HuH-7 (cell line): Measurements from ENCODE around the gene TNIP1.

Experiments
- DNase-seq: peaks from one replicate; pipeline ENCODE4 v3.0.0; 2011; ENCODE audit warnings: low spot score

The TNIP1 gene

GRCh38 chr5:151105561-151105960 is 24.7 kb upstream of the TNIP1 start:
- no peak for DNase-seq

GRCh38 chr5:151104795-151105194 is 24.0 kb upstream of the TNIP1 start:
- DNase-seq, result no peak

DNA sequence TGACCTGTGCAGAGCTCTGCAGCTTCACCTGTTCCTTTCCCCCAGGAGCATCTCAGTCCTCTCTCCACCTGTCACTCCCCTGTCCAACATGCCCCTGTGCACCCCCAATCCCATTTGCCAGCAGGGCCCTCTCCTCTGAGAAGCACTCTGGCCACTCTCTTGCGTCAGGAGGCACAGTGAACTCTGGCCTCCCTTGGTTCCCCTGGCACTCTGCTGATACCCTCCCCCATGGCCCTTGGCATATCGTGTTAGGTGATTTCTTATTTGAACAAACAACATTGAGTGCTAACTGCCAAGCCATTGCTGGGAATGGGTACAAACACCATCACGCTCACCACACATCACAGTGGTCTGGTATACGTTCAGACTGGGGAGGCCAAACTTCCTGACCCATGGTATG is 20.9 kb upstream of the TNIP1 start:
- DNase-seq, result no peak

- no peak for DNase-seq
These were observed 20.3 kb upstream of the TNIP1 start for GRCh38 chr5:151101151-151101550.

GRCh38 chr5:151100681-151101080 is 19.8 kb upstream of the TNIP1 start:
- no peak for DNase-seq

GRCh38 chr5:151098768-151099121 is 17.9 kb upstream of the TNIP1 start:
- DNase-seq, result no peak

DNA sequence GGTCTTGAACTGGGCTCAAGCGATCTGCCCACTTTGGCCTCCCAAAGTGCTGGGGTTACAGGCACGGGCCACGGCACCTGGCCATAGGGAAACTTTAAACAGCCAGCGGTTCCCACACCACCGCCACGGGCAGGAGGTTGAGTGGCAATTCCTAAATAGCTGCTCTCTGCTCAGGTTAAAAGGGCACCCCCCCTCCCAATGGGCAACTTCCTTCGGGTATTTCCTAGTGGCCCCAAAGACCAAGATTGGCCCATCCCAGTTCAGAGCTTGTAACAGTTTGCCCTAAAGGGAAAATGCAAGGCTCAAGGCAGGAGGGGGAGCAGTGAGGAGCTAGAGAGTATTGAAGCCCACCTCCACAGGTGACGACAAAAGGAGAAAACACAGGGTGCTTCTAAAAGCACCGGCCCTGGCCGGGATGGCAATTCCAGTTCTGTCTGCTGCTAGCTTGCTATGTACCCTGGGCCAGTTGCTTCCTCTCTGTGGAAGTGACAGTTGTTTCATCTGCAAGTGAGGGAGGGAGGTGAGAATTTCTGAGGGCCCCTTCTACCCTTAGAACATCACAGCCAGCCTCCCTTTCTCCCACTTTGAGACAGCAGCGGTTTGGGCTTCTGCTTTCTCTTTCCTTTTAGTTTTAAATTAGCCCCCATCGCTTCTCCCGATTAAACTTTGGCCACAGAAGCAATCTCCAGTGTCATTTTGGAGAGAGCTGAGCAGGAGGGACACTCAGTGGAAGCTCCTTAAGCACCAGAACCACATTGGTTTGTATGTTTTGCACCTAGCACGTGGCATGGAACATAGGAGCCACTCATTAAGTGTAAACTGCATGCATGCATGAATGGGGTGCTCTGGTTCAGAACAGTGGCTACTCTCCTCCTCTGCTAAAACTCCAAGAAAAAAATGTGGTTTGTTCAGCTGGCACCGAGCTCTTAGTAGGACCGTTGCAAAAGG is 17.3 kb upstream of the TNIP1 start:
- DNase-seq, result no peak

DNA sequence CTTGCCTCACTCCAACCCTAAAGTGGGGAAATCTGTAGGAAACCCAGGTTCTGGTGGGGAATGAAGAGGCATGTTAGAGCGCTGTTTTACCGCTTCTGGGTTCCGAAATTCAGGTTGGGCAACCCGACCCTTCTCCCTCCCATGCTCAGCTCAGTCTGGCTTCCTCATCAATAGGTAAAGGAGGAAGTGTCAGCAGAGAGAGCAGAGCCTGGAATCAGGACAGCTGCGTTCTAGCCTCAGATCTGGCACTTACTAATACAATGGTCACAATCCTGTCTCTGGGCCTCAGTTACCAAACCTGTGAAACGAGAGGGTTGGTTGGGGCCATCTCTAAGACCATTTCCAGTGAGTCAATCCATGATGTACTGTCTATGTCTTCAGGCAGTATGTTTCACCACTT is 16.2 kb upstream of the TNIP1 start:
- no peak for DNase-seq

GRCh38 chr5:151096001-151096373 is 15.2 kb upstream of the TNIP1 start:
- DNase-seq, result no peak

DNA sequence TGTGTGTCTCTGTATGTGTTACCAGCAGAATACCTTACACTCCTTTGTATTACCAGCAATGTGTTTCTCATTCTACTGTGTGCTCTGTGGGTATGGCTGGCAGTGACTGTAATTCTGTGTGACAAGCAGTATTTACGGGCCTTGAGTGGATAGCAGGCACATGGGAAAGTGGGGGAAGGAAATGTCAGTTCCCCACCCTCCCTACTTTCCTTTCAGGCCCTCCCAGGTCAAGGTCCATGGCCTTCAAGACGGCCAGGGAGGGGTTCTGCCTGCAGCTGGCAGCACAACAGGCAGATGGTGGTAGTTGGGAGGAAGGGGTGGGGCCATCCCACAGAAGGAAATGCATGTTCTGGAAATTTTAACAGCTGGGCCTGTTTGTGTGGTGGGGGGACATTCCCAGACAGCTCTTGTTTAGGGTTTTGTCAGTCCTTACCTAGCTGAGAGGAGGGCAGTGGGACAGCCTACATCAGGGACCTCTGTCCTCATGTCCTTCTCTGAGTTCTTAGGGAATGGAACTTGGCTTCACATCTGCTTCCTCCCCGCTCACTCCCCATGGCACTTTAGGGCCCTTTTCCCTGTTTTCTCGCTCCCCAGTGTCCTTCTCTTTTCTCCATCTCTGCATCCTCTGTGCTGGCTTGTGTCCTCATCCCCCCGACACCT is 14.6 kb upstream of the TNIP1 start:
- DNase-seq, result no peak

GRCh38 chr5:151094852-151095245 is 14.0 kb upstream of the TNIP1 start:
- DNase-seq, result no peak

DNA sequence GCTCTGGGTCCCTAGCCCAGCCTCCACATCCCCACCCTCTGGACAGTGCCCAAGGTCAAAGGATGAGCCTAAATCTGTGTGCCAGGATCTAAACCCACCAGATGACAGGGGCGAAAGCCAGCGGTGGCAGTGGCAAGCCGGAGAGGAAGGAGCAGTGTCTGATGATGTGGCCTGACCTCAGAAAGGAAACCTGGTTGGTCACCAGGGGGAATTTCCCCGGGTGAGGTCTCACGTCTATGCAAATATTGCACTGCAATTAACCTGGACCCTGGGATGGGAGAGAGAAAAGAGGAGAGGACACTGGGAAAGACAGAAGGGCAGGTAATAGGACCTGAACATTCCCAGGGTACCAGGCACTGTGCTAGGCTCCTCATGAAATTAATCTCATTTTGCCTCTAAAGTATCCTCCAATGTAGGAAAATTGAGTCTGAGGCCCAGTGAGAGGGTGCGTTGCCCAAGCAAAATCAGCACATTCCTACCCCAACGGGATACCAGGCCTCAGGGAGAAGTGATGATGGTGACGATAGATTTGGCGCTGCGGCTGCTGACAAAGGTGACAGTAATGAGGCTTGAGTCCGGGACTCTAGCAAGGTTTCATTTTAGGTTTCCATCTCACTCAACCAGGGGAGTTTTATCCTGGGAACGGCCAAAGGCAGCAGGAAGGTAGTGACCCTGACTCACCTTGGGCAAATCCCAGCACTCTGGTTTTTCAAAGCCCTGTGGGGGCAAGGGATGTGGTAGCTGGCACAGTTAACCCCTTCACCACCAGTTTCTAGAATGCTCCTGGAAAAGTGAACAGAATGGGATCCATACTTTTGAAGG is 13.4 kb upstream of the TNIP1 start:
- DNase-seq, result peak; percentile 59

DNA sequence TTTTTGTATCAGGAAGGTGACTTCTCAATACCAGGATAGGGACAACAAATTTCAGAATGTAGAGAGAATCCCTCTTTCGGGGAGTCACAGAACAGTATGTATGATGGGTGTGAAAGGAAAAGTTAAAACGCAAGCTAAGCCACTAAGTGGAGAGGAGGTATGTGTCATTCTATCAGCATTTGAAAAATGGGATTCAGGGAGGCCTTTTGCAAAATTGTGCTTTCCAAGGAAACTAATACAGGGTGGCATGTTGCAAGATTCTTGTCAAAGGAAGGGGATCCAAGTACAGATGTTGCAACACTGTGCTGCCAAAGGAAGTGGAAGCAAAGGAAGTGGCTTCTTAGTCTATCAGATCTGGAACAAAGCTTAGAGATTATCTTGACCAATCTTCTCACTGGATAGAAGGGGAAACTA is 12.6 kb upstream of the TNIP1 start:
- DNase-seq, result no peak

DNA sequence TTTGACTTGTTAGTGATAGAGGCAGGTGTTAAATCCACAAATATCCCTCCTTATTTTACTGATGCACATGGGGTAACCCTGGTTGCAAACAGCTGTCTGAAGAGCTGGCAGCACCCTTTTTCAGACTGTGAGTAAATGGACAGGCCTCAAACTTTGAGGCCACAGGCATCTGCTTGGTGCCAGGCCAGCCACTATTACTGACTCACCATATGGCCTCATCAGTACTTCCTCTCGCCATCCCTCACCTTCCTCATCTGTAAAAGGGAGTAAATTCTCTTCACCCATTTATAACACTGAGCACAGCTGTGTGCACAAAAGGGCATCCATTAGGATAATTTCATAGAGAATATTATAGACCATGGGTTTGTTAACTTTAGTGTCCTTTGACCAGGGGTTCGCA is 11.9 kb upstream of the TNIP1 start:
- no peak for DNase-seq

DNA sequence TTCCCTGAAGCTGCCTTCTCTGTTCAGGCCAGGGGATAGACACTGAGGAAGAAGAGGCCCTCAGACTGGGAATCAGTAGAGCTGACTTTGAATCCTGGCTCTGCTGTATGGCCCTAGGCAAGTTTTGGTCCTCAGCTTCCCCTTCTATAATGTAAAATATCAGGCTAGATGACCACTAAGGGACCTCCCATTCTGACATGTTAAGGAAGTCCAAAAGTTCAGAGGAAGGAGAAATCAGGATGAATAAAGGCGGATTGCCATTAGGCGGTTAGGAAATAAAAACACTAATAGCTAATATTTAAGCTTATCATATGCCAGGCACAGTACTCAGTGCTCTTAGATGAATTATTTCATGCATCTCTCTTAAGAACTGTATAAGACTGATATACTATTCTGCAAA is 8.9 kb upstream of the TNIP1 start:
- DNase-seq, result no peak

- no peak for DNase-seq
These were observed 8.2 kb upstream of the TNIP1 start for GRCh38 chr5:151088986-151089385.

DNA sequence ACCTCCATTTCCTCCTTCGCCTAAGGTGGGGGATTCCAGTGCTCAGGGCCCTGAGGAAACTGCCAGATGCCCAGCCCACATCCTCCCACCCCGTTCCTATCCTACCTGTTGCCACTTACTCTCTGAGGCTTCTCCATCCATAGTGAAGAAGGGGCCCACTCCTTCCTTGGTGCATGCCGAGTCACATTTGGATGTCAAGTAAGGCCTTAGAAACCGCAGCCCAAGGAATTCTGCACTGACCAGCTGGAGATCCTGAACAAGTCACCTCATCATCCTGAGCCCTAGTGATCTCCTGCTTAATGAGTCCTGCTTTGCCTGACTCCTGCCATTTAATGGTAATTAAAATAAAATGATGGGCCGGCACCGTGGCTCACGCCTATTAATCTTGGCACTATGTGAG is 6.7 kb upstream of the TNIP1 start:
- DNase-seq, result no peak

- no peak for DNase-seq
These were observed 6.1 kb upstream of the TNIP1 start for GRCh38 chr5:151086905-151087360.

GRCh38 chr5:151086192-151086869 is 5.5 kb upstream of the TNIP1 start:
- no peak for DNase-seq

- DNase-seq, result peak; percentile 55
These were observed 4.7 kb upstream of the TNIP1 start for GRCh38 chr5:151085517-151086041.

DNA sequence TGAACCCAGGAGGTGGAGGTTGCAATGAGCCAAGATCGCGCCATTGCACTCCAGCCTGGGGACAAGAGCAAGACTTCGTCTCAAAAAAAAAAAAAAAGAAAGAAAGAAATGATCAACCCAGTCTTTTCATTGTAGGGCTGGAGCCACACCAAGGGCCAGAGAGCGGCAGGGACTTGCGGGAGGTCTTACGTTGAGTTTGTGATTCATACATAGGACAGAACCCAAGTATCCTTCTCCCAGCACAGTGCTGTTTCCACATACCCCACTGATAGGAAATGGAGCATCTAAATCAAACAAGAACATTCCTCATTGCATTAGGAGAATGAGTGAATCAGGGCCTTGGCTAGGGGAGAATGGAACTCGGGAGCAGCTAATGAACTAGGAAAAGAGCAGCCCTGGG is 3.5 kb upstream of the TNIP1 start:
- DNase-seq, result no peak
